ENCODE data around the gene GATAD1. TPM values are rescaled to one million over a fixed set of nuclear protein-coding genes. Genes with fewer than 3 reads are reported as not detected.

The GATAD1 gene
- total RNA-seq, 1 experiment from 2014 or later: 26.0 TPM

DNA sequence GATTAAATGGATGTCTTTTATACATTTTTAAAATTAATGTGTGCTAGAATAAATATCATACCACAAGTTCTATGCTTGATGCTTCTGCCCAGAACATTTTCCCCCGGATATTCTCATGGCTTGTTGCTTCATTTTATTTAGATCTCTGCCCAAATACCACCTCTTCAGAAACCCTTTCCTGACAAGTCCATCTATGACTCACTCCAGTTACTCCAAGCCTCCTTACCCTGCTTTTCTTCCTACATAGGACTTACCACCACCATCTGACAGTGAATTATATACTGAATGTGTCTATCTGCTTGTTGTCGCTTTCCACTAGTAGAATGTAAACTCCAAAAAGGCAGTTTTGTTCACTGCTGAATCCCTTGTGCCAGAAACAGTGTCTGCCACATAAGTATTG is 49.6 kb downstream of the GATAD1 start:
- TF ChIP-seq, protein P1, sequence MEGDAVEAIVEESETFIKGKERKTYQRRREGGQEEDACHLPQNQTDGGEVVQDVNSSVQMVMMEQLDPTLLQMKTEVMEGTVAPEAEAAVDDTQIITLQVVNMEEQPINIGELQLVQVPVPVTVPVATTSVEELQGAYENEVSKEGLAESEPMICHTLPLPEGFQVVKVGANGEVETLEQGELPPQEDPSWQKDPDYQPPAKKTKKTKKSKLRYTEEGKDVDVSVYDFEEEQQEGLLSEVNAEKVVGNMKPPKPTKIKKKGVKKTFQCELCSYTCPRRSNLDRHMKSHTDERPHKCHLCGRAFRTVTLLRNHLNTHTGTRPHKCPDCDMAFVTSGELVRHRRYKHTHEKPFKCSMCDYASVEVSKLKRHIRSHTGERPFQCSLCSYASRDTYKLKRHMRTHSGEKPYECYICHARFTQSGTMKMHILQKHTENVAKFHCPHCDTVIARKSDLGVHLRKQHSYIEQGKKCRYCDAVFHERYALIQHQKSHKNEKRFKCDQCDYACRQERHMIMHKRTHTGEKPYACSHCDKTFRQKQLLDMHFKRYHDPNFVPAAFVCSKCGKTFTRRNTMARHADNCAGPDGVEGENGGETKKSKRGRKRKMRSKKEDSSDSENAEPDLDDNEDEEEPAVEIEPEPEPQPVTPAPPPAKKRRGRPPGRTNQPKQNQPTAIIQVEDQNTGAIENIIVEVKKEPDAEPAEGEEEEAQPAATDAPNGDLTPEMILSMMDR (IDR thresholded peaks at IDR 0.05; ENCODE audit: unreplicated experiment): no peak
- H3K4me3 Mint-ChIP-seq (ENCODE audit: low read depth, unreplicated experiment): no peak overlapping the region
- DNase-seq: no peak

DNA sequence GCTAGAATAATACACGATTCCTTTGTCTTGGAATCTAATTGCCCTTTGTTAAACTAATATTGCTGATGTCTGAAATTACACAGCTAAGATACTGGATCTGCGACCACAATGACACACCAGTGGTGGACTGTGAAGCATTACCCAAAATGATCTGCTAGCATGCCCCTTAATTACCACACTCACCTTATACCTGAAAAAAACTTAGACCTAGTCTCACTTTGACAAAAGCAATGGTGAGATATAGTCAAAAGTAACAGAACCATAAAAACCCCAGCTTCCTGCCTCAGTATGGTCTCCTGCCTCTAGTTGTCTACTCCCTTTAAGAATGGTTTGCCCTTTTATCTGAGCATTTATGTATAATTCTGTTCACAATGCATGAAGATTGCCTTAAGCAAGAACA is 51.3 kb downstream of the GATAD1 start:
- Mint-ChIP-seq H3K4me3 (ENCODE audit: low read depth, unreplicated experiment) (no peak overlapping the region), H3K36me3 (ENCODE audit: insufficient read depth, unreplicated experiment) (no peaks in the 10 kb centered on the region), H3K27ac (ENCODE audit: unreplicated experiment) (no peak overlapping the region), H3K9me3 (ENCODE audit: low read depth, unreplicated experiment) (no peaks in the 10 kb centered on the region), H3K27me3 (ENCODE audit: unreplicated experiment) (no peaks in the 10 kb centered on the region), H3K4me1 (ENCODE audit: low read depth, unreplicated experiment) (no peaks in the 10 kb centered on the region)
- TF ChIP-seq, protein P1 (IDR thresholded peaks at IDR 0.05; ENCODE audit: unreplicated experiment): no peak
- intact Hi-C loops (cut with micrococcal nuclease; ENCODE audit: unreplicated experiment): no loop called here
- CTCF ChIA-PET: interaction anchor here (0.7 kb wide), 1 partner anchor 1733 kb away, joined by 3 read pairs; no protein-coding TSS in a partner anchor
- no TSS peak for BruUV-seq (replicated peaks)
- DNase-seq: no peak

More for the DNA sequence above, 49.6 kb downstream of the GATAD1 start:
- Mint-ChIP-seq H3K9me3 (ENCODE audit: low read depth, unreplicated experiment) (no peaks in the 10 kb centered on the region), H3K27ac (ENCODE audit: unreplicated experiment) (no peak overlapping the region), H3K4me1 (ENCODE audit: low read depth, unreplicated experiment) (no peaks in the 10 kb centered on the region), H3K27me3 (ENCODE audit: unreplicated experiment) (no peaks in the 10 kb centered on the region), H3K36me3 (ENCODE audit: insufficient read depth, unreplicated experiment) (no peaks in the 10 kb centered on the region)
- CTCF ChIA-PET: no interaction called here
- no TSS peak for BruUV-seq (replicated peaks)
- intact Hi-C loops (cut with micrococcal nuclease; ENCODE audit: unreplicated experiment): no loop called here

DNA sequence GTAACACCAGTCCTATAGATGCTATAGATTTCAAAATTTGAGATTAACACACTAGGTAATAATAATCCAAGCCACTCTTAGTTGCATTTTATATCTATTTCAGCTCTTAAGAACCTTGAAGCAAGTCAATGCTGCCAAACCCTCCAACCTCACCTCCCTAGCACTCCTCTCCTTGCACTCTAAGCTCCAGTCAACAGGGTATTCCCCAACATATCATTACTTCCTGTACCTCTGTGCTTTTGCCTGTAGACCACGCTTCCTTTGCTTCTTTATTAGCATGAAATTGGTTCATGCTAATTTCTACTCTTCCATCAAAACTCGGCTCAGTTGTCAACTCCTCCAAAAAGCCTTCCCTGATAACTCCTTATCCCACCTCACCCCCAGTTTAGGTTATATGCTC is 56.5 kb downstream of the GATAD1 start:
- CTCF ChIA-PET: no interaction called here
- Mint-ChIP-seq H3K4me3 (ENCODE audit: low read depth, unreplicated experiment) (no peak overlapping the region), H3K27ac (ENCODE audit: unreplicated experiment) (no peak overlapping the region), H3K27me3 (ENCODE audit: unreplicated experiment) (no peaks in the 10 kb centered on the region), H3K4me1 (ENCODE audit: low read depth, unreplicated experiment) (no peaks in the 10 kb centered on the region), H3K9me3 (ENCODE audit: low read depth, unreplicated experiment) (no peaks in the 10 kb centered on the region), H3K36me3 (ENCODE audit: insufficient read depth, unreplicated experiment) (no peaks in the 10 kb centered on the region)
- intact Hi-C loops (cut with micrococcal nuclease; ENCODE audit: unreplicated experiment): no loop called here
- TF ChIP-seq, protein P1 (IDR thresholded peaks at IDR 0.05; ENCODE audit: unreplicated experiment): no peak
- no TSS peak for BruUV-seq (replicated peaks)
- no peak for DNase-seq

DNA sequence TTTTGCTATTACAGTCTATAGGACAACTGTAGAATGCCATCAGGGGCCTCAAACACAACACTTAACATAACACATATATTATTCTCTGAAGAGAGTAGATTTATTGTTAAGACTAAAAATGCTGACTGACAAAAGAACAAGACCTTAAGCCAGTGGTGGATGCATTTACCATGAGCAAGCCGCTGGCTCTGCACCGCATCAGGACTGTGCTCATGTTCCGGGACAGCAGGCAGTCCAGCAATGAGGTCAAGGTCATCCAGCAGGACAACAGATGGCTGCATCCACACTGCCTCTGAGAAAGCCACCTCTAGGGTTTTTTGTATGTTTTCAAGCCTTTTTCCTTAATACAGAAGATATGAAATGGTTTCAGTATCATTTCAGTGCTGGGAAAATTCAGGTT is 57.3 kb downstream of the GATAD1 start:
- no peaks in the 10 kb centered on the region for H3K9me3 Mint-ChIP-seq (ENCODE audit: low read depth, unreplicated experiment)
- H3K4me1 Mint-ChIP-seq (ENCODE audit: low read depth, unreplicated experiment): no peaks in the 10 kb centered on the region
- no peak overlapping the region for H3K27ac Mint-ChIP-seq (ENCODE audit: unreplicated experiment)
- intact Hi-C loops (cut with micrococcal nuclease; ENCODE audit: unreplicated experiment): no loop called here
- no TSS peak for BruUV-seq (replicated peaks)
- no peaks in the 10 kb centered on the region for H3K27me3 Mint-ChIP-seq (ENCODE audit: unreplicated experiment)
- no peaks in the 10 kb centered on the region for H3K36me3 Mint-ChIP-seq (ENCODE audit: insufficient read depth, unreplicated experiment)
- CTCF ChIA-PET: no interaction called here
- TF ChIP-seq, protein P1 (IDR thresholded peaks at IDR 0.05; ENCODE audit: unreplicated experiment): no peak
- no peak for DNase-seq
- H3K4me3 Mint-ChIP-seq (ENCODE audit: low read depth, unreplicated experiment): no peak overlapping the region

All from Calu3 (cell line).